GM18498 (cell line): Measurements from ENCODE around the gene OMA1.
"Not testable (repeated sequence)": the region's sequence is repeated elsewhere in the genome, so short reads cannot be mapped to it uniquely, and the experiment has no call there.

Source experiments
- ATAC-seq: cut with Tn5 transposase; IDR thresholded peaks from one replicate; pipeline ENCODE4 v1.9.1; 2021; ENCODE audit warnings: mild to moderate bottlenecking, moderate library complexity; ENCODE audit not compliant: unreplicated experiment

The OMA1 gene

DNA sequence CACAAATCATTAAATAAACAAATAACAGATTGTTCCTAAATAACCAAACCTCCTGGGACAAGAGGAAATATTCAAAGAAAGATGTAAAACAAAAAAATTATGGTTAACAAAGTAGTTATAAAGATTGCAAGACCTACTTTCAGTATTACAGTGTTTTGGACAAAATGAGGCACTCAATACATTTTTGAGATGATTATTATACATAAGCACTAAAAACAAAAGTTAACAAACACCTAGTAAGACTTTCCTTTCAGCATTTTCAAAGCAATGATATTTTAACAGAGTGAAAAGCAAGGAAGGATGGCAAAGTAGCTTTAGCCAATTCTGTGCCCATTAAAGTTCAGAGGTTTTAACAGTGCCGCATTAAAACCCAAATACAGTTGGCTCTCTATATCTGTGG is 17.2 kb downstream of the OMA1 start:
- ATAC-seq, result no peak

DNA sequence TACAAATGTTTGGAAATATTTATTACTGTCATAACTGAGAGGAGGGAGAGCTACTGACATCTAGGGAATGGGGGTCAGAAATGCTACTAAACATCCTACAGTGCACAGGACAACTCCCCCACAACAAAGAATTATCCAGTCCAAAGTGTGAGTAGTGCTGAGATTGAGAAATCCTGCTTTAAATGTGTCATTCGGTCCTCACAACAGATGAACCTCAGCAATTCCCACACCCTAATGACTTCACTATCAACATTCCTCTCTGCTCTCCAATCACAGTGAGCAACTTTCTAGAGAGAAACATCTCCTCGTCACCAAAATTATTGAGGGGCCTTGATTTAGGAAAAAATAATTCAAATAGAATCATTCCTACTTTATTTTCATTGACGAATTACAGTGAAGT is 18.0 kb downstream of the OMA1 start:
- ATAC-seq, result no peak

DNA sequence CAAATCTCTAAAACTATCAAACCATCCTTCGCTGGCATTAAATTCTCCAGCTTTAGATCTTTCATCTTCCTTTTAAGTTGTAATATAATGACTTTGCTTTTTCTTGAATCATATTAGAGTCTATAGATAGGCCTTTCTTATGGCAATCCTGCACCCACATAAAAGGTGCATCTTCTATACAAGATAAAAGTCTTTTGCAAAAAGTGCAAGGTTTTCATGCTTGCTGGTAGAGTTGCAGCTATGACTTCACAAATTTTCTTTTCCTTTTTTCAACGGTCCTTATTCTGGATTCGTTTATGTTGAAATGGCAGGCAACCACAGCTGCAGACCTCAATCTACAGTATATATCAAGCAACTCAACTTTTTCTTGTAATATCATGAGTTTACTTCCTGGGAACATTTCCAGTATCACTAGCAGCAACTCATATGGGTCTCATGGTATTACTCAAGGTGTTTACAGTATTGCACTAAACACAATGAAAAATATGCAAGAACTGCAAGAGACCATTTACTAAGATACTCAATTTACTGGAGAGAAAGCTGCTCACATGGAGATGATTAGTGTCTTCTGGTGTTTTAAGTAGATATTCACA is 22.1 kb downstream of the OMA1 start:
- ATAC-seq, result no peak

DNA sequence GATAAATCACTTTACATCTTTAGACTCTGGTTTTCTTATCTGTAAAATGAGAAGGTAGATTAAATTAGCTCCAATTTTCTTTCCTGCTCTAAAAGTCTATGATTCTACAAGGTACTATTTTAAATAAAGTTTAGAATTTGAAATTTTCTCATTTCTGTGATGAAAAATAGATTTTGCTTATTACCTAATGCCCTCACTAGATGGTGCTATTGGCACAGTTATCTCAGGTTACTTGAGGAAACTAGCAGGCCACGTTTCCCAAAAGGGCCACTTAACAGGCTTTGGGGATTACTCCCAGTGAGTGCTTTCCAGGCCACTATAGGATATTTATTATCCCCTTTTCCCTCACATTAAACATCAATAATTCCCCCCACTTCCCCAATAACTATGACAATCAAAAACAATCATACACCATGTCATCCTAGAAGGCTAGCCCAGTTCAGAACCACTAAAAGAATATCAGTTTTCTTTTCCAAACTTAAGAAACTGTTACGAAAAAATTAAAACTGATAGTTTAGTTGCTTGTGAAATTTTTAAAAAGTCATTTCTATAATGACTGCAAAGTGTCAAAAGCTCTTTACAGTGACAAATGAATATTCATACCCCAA is 30.6 kb downstream of the OMA1 start:
- ATAC-seq, result no peak

- no peak for ATAC-seq
Measured at GRCh38 chr1:58513956-58514355, 32.6 kb downstream of the OMA1 start.

DNA sequence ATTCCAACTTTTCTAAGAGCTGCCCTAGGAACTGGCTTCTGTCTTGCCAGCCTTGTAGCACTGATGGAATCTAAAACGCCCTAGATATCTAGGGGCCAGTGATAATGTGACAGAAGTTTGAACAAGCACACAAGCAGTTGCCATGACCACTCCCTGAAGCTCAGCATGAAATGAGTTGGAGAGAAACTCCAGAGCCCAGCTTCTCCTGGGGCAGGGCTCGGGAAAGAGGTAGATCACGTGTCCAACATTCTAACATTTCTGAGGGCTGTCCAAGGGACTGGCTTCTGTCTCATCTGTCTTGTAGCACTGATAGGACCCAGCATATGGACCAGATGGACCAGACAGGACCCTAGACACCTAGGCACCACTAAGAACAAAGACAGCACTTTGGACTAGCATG is 37.9 kb downstream of the OMA1 start:
- ATAC-seq, result no peak

DNA sequence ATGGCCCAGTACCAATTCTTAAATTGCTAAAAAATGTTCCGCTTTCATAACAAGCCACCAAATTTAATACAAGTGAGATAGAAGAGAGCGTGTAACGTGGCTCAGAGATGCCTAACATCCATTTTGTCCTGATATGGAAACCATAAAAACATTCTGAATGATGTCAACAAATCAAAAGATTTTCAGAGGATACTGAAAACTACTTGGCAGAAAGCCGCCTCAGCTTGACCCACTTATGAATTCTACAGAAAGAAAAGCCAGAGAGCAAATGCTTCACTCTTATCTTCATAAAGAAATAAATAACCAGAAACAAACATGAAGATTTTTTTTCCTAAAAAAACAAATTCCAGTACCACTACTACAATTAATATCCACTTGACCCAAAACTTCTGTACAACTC is 41.2 kb downstream of the OMA1 start:
- no peak for ATAC-seq

DNA sequence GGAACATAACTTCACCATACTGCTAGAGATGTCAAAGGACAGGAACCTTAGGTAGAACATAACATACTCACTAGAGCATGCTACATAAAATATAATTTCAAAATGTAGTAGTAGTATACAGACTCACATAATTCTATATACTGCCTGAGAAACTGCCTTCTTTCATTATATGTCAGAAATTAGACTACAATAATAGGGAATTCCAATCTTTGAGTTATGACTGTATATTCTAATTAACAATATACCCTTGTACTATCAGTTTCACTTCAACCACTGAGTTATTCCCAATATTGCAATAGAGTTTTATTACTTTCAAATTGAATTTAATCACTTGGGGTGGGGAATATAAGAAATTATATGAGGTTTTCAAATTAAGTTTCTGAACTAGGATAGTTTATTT is 44.0 kb downstream of the OMA1 start:
- no peak for ATAC-seq

DNA sequence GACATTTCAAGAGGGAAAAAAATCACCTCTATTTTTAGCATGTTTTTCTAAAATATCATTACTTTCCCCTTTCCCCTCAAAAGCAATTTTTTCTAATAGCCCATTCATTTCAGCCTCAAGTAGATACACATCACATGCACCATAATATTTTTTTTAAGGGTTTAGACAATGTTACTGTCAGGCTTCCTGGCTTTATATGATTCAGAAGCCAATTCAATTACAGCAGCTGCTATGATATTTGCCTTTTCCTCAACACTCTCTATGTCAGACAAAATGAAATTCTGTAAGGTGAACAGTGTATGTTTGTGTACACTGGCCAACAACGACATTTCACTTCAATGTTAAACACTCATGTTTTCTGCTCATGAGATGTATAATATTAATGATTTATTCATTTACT is 46.5 kb downstream of the OMA1 start:
- no peak for ATAC-seq

- ATAC-seq, result no peak
Measured at GRCh38 chr1:58497499-58497898, 49.0 kb downstream of the OMA1 start.

GRCh38 chr1:58496042-58496441 is 50.5 kb downstream of the OMA1 start:
- no peak for ATAC-seq

GRCh38 chr1:58488914-58489313 is 57.6 kb downstream of the OMA1 start:
- not testable (repeated sequence) for ATAC-seq

- no peak for ATAC-seq
Measured at GRCh38 chr1:58487002-58487401, 59.5 kb downstream of the OMA1 start.

DNA sequence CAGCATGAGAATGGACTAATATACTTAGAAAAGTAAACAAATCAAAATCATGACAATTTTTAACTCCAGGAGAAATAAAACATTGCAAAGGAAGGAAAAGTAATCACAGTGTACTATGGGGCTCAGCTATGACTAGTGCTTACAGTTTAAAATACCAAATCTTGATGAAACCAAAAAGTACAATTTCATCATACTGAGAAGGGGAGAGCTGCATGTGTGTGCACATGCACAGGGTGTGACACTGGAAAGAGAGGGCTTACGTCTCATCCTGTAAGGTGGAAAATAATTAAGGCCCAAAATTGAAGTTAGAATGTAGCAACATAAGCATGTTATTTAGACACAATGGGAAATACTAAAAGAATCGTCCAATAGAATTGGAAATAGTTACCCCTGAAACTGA is 64.6 kb downstream of the OMA1 start:
- ATAC-seq, result no peak

GRCh38 chr1:58480191-58480590 is 66.3 kb downstream of the OMA1 start:
- ATAC-seq, result no peak

- ATAC-seq, result no peak
Measured at GRCh38 chr1:58477390-58477789, 69.1 kb downstream of the OMA1 start.

DNA sequence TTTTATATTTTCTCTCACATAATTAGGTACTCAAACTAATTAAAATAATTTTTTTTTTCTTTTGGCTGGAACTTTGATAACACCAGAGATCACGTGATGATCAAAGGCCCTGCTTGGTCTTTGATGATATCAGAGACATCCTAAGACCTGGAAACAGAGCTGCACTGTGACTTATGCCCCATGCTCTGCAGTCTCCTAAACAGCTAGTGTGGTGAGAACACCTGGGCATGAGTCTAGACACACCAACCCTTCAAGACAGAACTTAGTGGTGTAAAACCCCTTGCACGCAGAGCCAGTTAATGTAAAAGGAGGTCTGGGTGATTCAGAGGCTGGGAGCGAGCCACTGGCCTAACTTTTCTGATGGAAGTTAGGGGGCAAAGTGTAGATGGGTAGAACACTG is 70.3 kb downstream of the OMA1 start:
- ATAC-seq, result no peak

GRCh38 chr1:58469476-58469875 is 77.0 kb downstream of the OMA1 start:
- ATAC-seq, result no peak

DNA sequence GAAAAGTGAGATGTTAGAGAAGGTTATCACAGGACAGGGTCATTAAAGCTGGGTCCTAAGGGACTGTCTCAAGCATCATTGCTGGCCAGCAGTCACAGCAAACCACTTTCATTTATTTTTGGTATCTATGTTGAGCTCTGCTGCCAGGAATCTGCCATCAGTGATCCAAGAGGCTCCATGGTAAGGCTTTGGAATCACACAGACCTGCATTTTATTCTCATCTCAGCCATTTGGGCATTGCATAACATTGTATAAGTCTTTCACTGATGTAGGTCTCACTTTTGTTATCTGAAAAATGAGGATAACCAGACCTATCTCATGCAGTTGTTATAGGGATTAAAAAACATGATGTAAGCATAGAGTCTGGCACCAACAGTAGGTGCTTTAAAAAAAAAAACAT is 77.5 kb downstream of the OMA1 start:
- no peak for ATAC-seq

- no peak for ATAC-seq
Measured at GRCh38 chr1:58468612-58469011, 77.9 kb downstream of the OMA1 start.

GRCh38 chr1:58466630-58467241 is 79.8 kb downstream of the OMA1 start:
- no peak for ATAC-seq

GRCh38 chr1:58465825-58466629 is 80.5 kb downstream of the OMA1 start:
- ATAC-seq, result no peak
